MM.1S (cell line): Measurements from ENCODE around the gene CAPN5.

Experiments
- EZH2 ChIP-seq: fragments of 300-600 bp; sonication (generic); optimal IDR thresholded peaks from 2 replicates; pipeline ENCODE3; 2017; ENCODE audit warnings: low read depth, mild to moderate bottlenecking, antibody characterized with exemption, low read length, mixed read lengths
- EZH2phosphoT487 ChIP-seq: fragments of 300-600 bp; sonication (generic); IDR thresholded peaks from 2 replicates; pipeline ENCODE4 v1.6.1; 2018; ENCODE audit warnings: antibody characterized with exemption, low read length
- TF ChIP-seq, protein P1 (sequence below): fragments of 300-600 bp; sonication (generic); IDR thresholded peaks from 2 replicates; pipeline ENCODE4 v1.5.1; 2016; ENCODE audit warnings: antibody characterized with exemption, low read length, mixed read lengths

DNA sequence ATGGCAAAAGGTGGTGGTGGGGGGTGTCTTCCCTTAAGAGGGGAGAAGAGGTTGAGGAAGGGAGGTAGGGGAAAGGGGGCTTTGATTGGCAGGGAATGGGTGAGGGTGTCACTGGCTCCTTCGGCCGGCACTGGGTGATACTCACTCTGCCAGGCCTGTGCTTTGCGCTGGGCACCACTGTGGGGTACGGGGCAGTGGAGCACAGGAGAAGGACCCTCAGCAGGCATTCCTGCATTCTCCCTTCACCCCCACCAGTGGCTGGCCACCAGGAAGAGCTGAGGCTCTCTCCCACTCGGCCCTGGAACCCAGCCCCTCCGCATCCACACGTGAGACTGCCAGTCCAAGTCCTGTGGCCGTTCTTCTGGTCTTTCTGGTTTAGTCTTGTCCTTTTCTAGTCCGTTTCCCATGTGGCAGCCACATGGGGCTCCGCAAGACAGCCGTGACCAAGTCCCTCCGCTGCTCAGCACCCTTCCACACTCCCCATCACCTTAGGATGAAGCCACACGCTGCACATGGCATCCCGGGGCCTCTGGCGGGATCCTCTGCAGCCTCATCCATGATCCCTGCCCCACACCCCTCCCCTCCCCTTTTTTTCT is 8.0 kb downstream of the CAPN5 start:
- TF ChIP-seq, protein P1, sequence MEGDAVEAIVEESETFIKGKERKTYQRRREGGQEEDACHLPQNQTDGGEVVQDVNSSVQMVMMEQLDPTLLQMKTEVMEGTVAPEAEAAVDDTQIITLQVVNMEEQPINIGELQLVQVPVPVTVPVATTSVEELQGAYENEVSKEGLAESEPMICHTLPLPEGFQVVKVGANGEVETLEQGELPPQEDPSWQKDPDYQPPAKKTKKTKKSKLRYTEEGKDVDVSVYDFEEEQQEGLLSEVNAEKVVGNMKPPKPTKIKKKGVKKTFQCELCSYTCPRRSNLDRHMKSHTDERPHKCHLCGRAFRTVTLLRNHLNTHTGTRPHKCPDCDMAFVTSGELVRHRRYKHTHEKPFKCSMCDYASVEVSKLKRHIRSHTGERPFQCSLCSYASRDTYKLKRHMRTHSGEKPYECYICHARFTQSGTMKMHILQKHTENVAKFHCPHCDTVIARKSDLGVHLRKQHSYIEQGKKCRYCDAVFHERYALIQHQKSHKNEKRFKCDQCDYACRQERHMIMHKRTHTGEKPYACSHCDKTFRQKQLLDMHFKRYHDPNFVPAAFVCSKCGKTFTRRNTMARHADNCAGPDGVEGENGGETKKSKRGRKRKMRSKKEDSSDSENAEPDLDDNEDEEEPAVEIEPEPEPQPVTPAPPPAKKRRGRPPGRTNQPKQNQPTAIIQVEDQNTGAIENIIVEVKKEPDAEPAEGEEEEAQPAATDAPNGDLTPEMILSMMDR: no peak
- TF ChIP-seq EZH2phosphoT487 (no peak), EZH2 (no peak)
